Measurements from ENCODE around the gene WDR43.

WDR43 gene

DNA sequence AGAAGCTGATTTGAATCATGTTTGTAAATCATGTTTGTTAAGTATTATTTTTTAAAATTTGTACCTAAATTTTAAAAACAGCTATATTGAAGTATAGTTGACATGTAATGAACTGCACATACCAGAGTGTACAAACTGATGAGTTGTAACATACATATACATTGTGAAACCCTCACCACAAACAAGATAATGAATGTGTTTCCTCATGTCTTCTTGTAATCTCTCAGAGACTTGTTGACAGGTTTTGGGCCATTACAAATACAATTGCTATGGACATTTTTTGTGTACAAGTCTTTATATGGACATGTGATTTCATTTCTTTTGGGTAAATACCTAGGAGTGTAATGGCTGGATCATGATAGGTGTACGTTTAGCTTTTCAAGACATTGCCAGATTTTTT lies 21.5 kb downstream of the WDR43 start:
- no peak for DNase-seq

- no peak for DNase-seq
Measured at GRCh38 chr2:28926847-28927246, 32.4 kb downstream of the WDR43 start.

- no peak for DNase-seq
Measured at GRCh38 chr2:28927469-28927868, 33.0 kb downstream of the WDR43 start.

GRCh38 chr2:28927878-28928277 lies 33.4 kb downstream of the WDR43 start:
- no peak for DNase-seq

DNA sequence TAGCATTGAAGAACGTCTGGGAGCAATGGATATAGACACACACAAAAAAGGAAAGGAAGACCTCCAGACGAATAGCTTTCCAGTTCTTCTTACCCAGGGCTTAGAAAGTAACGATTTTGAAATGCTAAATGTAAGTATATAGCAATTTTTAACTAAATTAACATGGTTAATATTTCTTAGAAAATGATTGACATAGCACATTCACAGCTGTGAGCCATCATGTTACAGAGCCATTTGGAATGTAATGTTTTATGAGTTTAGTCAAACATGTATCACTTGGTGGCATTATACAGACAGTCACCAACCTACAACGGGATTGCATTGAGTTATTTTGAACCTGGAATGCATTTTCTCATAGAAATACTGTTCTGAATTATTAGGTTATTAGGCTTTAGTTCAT lies 35.1 kb downstream of the WDR43 start:
- no peak for DNase-seq

- DNase-seq = no peak
Measured at GRCh38 chr2:28930205-28930604, 35.7 kb downstream of the WDR43 start.

DNA sequence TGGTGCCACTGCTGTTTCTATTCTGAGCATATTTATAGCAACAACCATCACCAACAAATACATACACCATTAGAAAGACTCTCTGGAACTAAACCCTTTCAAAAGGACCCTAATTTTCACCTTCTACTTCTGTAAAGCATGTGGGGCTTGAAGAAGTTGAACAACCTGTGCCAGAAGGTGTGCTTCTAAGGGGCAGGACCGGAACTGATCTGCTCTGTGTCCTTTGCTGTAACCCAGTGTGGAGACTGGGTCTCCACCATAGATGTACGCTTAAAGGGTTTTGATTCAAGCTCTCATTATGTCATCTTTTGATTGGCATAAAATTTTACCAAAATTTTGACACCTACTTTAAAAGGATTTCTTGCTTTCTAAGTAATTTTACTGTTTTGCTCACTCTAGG lies 40.3 kb downstream of the WDR43 start:
- no peak for DNase-seq

- DNase-seq = no peak
Measured at GRCh38 chr2:28941008-28941407, 46.5 kb downstream of the WDR43 start.

DNA sequence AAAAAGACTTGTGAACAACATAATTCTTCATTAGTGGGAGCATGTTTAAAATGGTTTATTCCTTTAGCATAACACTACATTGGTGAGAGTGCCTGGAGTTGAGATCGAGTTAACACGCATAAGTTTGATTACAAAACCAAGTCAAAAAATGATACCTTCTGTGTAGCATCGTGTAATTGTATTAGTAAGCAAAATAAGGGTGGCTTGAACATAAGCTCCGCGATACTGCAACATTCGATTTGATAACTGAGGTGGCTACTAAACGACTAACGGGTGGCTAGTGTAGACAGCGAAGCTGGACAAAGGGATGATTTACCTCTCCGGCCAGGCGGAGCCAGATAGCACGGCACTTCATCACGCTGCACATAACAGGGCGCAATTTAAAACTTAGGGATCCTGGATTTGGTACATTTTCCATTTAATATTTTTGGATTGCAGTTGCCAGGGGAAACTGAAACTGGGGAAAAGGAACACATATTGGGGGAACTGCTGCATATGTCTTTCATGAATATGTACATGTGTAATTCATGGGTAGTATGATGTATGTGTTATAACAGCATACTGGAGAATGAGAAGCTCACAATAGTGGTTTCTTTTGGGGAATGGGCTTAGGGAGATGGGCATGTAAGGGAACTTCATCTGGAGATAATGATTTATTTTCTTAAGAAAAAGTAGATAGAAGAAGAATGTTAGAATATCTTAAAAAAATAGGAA lies 50.2 kb downstream of the WDR43 start:
- DNase-seq = no peak

DNA sequence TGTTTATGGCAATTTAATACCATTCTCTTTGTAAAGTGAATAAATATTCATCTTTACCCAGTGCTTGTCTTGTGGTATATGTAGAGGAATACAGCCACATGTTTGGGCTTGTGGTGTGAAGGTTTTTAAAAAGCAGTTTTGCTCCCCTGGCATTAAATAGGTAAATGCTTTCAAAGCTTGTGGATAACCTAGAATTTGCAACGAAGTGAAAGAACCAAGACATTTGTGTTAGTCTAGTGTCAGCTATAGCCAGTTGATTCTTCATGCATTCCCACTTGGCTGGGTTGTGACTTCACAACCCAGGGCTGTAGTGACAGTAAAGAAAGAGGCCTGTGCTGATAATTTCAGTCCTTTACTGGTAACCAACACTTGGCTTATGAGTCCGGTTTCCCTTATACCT lies 53.7 kb downstream of the WDR43 start:
- no peak for DNase-seq

DNA sequence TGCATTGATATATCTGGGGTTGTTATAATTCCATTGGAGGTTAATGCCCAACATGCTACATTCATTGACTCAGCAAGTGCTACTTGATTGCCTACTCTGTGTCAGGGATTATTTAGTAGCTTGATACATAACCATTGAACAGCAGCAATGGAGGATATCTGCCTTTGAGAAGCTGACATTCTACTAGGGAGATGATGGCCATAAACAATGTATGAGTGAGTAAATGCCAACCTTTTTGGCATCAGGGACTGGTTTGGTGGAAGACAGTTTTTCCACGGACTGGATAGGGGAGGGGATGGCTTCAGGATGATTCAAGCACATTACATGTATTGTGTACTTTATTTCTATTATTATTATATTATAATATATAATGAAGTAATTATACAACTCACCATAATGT lies 54.7 kb downstream of the WDR43 start:
- no peak for DNase-seq

DNA sequence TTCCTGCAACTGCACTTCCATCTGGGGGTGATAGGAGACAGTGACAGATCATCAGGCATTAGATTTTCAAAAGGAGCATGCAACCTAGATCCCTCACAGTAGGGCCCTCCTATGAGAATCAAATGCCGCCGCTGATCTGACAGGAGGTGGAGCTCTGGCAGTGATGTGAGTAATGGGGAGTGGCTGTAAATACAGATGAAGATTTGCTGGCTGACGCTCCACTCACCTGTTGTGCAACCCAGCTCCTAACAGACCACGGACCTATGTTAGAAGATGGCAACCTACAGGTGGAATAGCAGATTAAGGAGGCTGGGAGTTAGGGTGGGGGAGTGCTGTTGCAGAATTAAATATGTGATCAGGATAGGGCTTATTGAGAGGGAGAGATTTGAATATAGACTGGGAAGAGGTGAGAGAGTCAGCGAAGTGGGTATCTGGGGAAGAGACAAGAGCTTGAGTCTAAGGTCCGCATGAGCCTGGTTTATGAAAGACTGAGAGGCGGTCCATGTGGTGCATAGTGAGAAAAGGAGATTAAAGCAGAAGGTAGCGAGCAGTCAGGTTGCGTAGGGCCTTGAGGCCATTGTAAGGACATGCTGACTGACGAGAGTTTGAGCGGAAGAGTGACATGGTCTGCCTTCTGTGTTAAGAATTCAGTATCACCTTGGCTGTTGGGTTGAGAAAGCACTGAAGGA lies 55.3 kb downstream of the WDR43 start:
- DNase-seq = no peak

GRCh38 chr2:28950941-28951630 lies 56.6 kb downstream of the WDR43 start:
- DNase-seq = no peak

DNA sequence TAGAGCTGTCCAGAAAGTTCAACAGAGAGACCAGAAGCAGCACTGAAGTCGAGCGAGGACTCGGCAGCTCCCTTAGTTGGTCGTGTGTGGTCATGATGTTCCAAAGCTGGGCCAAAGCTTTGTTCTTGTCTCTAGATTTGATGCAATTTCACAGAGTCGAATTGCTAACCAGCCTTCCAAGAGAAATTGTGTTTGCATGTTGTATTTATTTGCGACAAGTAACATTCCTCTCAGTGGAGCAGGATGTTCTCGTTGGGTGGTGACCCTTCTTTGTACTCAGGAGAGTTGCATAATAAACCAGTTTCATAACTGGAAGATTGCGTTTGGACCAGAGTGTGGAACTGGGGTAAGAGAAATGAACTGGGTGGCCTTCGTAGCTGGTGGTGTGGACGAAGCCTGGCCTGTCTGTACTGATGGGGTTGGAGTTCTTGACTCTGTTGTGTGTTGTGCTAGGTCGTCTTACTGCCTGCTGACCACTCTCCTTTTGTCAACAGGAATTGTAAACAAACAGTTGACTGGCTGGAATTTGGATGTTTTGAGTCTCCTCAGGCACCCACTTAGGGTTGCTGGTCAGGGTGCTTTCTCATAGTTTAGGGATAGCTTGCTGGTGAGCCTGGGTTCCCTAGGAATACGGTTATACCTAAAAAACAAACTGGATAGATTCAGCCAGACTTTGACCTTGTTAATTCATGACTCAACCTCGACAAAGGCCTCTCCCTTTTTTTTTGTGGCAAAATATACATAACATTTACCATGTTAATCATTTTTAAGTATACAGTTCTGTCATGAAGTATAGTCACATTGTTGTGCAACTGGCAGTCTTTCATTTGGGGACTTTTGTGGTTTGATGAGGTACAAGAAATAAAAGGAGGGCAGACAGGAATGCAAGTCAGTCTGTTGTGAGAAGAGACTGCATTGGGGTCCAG lies 57.7 kb downstream of the WDR43 start:
- DNase-seq = no peak

- no peak for DNase-seq
Measured at GRCh38 chr2:28952836-28953211, 58.4 kb downstream of the WDR43 start.

DNA sequence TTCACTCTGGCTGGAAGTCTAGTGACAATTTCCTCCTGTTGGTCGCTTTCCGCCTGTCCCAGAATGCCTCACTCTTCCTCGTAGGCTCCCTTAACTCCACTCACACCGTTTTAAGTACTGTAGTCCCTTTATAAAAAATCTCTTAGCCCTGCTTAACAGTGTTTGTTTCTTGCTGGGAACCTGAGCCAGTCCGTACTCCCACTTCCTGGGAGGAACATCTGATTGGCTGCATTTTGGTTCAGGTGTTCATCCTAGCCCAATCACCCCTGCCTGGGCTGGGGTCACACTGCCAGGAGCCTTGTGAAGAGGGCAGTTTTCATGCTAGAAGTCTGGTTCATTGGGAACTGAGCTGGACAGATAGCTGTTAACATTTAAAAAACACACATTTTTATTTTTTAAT lies 61.0 kb downstream of the WDR43 start:
- no peak for DNase-seq

- no peak for DNase-seq
Measured at GRCh38 chr2:28956415-28956826, 62.0 kb downstream of the WDR43 start.

GRCh38 chr2:28956890-28957289 lies 62.4 kb downstream of the WDR43 start:
- DNase-seq = no peak

GRCh38 chr2:28958689-28959088 lies 64.2 kb downstream of the WDR43 start:
- DNase-seq = peak; percentile 33

DNA sequence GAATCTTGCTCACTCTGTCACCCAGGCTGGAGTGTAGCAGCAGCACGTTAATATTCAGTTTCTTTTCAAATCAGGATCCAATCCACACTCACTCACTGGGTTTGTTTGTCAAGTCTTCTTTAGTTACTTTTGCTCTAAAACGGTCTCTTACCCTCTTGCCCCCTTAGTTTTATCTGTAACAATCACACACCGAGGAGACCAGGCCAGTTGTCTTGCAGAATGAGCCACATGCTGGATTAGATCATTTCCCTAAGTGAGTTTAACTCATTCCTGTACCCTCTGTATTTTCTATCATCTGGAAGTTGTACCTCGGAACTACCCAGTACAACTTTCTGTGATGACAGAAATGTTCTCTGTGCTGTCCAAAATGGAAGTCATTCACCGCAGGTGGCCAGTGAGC lies 65.9 kb downstream of the WDR43 start:
- DNase-seq = no peak

DNA sequence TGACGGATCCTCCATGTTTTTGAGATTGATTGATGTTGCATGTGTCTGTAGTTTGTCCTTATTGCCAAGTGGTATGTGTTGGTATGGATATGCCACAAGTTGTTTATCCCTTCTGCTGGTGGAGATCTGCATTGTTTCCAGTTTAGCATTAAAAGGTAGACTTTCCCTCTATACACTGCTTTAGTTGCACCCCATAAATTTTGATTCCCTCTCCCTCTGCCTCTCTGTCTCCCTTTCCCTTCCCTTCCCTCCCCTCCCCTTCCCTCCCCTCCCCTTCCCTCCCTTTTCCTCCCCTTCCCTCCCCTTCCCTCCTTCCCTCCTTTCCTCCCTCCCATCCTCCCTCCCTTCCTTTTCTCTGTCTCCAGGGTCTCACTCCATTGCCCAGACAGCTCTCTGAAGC lies 68.0 kb downstream of the WDR43 start:
- DNase-seq = no peak

DNA sequence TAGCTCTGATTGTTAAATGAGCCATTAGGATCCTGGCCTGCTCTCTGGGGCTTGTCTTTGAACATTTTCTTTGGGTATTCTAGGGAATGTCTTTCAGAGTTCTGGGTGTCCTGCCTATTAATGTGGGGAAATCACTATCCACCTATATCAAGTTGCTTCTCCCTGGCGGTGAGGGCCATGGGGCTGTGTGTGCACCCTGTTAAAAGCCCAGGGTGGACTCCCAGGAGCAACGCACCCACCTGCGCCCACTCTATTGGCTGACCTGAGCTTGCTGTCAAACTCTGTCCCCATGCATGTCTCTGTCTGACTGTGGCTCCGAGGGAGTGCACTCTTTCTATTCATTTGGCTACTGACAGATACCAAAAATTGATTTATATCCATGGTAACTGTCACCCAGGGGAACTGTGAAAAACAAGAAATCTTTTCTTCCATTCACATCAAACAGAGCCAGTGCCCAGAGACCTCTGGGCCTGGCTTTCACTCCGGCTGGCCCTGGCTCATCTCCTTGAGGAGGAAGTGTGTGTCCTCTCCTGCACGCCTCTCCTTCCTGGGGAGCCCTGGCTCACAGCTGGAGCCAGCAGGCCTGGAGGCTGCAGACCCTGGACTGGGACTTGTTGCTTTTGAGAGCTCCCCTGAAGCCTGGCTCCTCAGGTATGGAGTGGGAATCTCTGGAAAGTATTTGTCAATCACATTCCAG lies 76.1 kb downstream of the WDR43 start:
- DNase-seq = no peak

Data from NCI-H526 treated with DMSO at 0.1 percent for 48 hours (cell line).